Activated effector memory CD4-positive, alpha-beta T cell treated with Interleukin-2 at 50 U/mL for 16 hours (primary cell): ENCODE data around the gene AFF4.

ENCODE experiments used
- DNase-seq: peaks from one replicate; pipeline ENCODE4 v3.0.0-alpha.2; 2020

The AFF4 gene

GRCh38 chr5:132849347-132849746 lies 114.1 kb downstream of the AFF4 start:
- no peak for DNase-seq

- DNase-seq: no peak
These were observed 115.2 kb downstream of the AFF4 start for GRCh38 chr5:132848270-132848669.

- no peak for DNase-seq
These were observed 122.1 kb downstream of the AFF4 start for GRCh38 chr5:132841305-132841704.

- DNase-seq: no peak
These were observed 122.5 kb downstream of the AFF4 start for GRCh38 chr5:132840896-132841295.

GRCh38 chr5:132840313-132840712 lies 123.1 kb downstream of the AFF4 start:
- no peak for DNase-seq

- no peak for DNase-seq
These were observed 123.8 kb downstream of the AFF4 start for GRCh38 chr5:132839426-132840301.

GRCh38 chr5:132838516-132839282 lies 124.7 kb downstream of the AFF4 start:
- DNase-seq: no peak

GRCh38 chr5:132837868-132838267 lies 125.6 kb downstream of the AFF4 start:
- no peak for DNase-seq

- DNase-seq: no peak
These were observed 126.6 kb downstream of the AFF4 start for GRCh38 chr5:132836852-132837251.

GRCh38 chr5:132834057-132834456 lies 129.4 kb downstream of the AFF4 start:
- DNase-seq: no peak

GRCh38 chr5:132832612-132833011 lies 130.8 kb downstream of the AFF4 start:
- DNase-seq: no peak

- no peak for DNase-seq
These were observed 132.2 kb downstream of the AFF4 start for GRCh38 chr5:132831095-132831860.

- no peak for DNase-seq
These were observed 132.9 kb downstream of the AFF4 start, which contains the start of gene SHROOM1 for GRCh38 chr5:132830436-132831094. SHROOM1 (minus strand) TSS chr5:132830647; CDS start chr5:132826140, 4,507 bp downstream.

GRCh38 chr5:132829742-132830435 lies 133.5 kb downstream of the AFF4 start:
- peak; percentile 58 for DNase-seq

GRCh38 chr5:132828846-132829494 lies 134.5 kb downstream of the AFF4 start:
- DNase-seq: no peak

GRCh38 chr5:132827943-132828673 lies 135.3 kb downstream of the AFF4 start:
- no peak for DNase-seq

- DNase-seq: no peak
These were observed 136.9 kb downstream of the AFF4 start for GRCh38 chr5:132826424-132827082.

GRCh38 chr5:132825834-132826391 lies 137.5 kb downstream of the AFF4 start:
- no peak for DNase-seq
